BJ (cell line): Measurements from ENCODE around the gene RET. TPM values are rescaled to one million over a fixed set of nuclear protein-coding genes. Genes with fewer than 3 reads are reported as not detected.

Experiments used
- CTCF ChIA-PET: fragments of 350-600 bp; formaldehyde crosslinking; extraction: SDS; loops from one replicate; lab custom pipeline; 2021; ENCODE audit warnings: antibody characterized with exemption, inconsistent platforms; lab: Yijun Ruan, JAX
- POLR2A ChIA-PET: fragments of 300-600 bp; sonication (Branson Sonifier 250); formaldehyde crosslinking; extraction: SDS; loops from one replicate; lab custom pipeline; 2021; ENCODE audit warnings: antibody characterized with exemption; lab: Charles Lee
- DNase-seq: peaks from one replicate; pipeline ENCODE4 v3.0.0-alpha.2; 2011; ENCODE audit warnings: low read depth
- H3K27me3 ChIP-seq: 2 replicates; pipeline ENCODE4 v1.6.0; 2011; ENCODE audit warnings: low read length; ENCODE audit not compliant: control insufficient read depth, insufficient read depth
- H3K36me3 ChIP-seq: 2 replicates; pipeline ENCODE4 v1.5.1; 2011; ENCODE audit warnings: low read length; ENCODE audit not compliant: control insufficient read depth, insufficient read depth
- H3K4me3 ChIP-seq: 2 replicates; pipeline ENCODE4 v1.5.1; 2011; ENCODE audit warnings: low read depth, mild to moderate bottlenecking, control low read depth, low read length
- polyA plus RNA-seq: library from polyadenylated mRNA; depleted of rRNA; stranded (reverse); fragments of >200 nt; gene quantifications from 2 replicates; pipeline ENCODE4 v1.2.3, GENCODE V29; 2011
- TF ChIP-seq, protein P1 (sequence below): IDR thresholded peaks from 2 replicates; pipeline ENCODE4 v1.5.1; 2011; ENCODE audit warnings: low read depth, mild to moderate bottlenecking, control low read depth, inconsistent platforms, low read length, moderate library complexity; ENCODE audit not compliant: insufficient read depth

Gene RET
- polyA plus RNA-seq, 1 experiment = 0.29 TPM

- peak; percentile 28 for DNase-seq
- H3K27me3 ChIP-seq = no peaks in the 10 kb centered on the region
- TF ChIP-seq, protein P1, sequence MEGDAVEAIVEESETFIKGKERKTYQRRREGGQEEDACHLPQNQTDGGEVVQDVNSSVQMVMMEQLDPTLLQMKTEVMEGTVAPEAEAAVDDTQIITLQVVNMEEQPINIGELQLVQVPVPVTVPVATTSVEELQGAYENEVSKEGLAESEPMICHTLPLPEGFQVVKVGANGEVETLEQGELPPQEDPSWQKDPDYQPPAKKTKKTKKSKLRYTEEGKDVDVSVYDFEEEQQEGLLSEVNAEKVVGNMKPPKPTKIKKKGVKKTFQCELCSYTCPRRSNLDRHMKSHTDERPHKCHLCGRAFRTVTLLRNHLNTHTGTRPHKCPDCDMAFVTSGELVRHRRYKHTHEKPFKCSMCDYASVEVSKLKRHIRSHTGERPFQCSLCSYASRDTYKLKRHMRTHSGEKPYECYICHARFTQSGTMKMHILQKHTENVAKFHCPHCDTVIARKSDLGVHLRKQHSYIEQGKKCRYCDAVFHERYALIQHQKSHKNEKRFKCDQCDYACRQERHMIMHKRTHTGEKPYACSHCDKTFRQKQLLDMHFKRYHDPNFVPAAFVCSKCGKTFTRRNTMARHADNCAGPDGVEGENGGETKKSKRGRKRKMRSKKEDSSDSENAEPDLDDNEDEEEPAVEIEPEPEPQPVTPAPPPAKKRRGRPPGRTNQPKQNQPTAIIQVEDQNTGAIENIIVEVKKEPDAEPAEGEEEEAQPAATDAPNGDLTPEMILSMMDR = peak; percentile 38; the same call in 1 of the 2 replicates
- H3K36me3 ChIP-seq = no peaks in the 10 kb centered on the region
- POLR2A ChIA-PET = no interaction called here
- no peak overlapping the region for H3K4me3 ChIP-seq
- CTCF ChIA-PET = interaction anchor here (0.6 to 2.1 kb wide), 7 partner anchors 11 to 357 kb away, joined by 3 to 6 read pairs (median 4); no protein-coding TSS in a partner anchor
These were observed 33.6 kb downstream of the RET start for GRCh38 chr10:43110338-43111071.

DNA sequence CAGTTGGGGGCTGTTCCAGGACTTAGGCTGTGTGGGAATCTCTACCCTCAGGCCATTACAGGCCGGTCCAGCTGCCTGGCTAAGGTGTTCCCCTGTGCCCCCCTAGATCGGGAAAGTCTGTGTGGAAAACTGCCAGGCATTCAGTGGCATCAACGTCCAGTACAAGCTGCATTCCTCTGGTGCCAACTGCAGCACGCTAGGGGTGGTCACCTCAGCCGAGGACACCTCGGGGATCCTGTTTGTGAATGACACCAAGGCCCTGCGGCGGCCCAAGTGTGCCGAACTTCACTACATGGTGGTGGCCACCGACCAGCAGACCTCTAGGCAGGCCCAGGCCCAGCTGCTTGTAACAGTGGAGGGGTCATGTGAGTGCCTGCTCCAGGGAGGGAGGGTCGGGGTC is 34.2 kb downstream of the RET start:
- POLR2A ChIA-PET = no interaction called here
- no peak for DNase-seq

DNA sequence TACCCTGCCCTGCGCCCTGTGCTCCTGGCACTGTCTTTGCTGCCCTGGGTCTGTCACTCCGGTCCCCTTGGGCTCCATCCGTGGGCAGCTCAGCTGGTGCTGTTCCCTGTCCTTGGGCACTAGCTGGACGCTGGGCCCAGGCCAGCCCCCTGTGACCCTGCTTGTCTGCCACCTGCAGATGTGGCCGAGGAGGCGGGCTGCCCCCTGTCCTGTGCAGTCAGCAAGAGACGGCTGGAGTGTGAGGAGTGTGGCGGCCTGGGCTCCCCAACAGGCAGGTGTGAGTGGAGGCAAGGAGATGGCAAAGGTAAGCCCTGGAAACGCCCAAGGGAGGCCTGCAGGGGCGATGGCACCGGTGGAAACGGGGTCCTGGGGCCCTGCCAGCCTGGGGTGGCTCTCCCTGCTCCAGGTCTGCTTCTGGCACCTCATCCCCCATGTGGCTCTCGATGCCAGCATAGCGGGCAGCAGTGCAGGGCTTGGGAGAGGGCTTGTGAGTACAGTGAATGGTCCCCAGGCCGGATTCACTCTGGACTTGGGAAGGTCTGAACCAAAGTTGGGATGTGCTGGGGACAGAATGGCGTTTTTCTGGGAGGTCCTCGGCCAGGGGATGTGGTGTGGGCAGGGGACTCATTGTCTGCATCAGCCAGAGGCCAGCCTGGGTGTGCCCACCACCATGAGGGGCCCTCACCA is 35.2 kb downstream of the RET start:
- no peak for DNase-seq
- no peaks in the 10 kb centered on the region for H3K36me3 ChIP-seq
- POLR2A ChIA-PET = no interaction called here
- CTCF ChIA-PET = interaction anchor here (1.1 to 2.1 kb wide), 3 partner anchors 91 to 359 kb away, joined by 3 to 6 read pairs (median 5); no protein-coding TSS in a partner anchor
- TF ChIP-seq, protein P1 = no peak
- no peak overlapping the region for H3K4me3 ChIP-seq
- no peaks in the 10 kb centered on the region for H3K27me3 ChIP-seq

More for the DNA sequence above, 34.2 kb downstream of the RET start:
- Histone ChIP-seq H3K27me3 (no peaks in the 10 kb centered on the region), H3K4me3 (no peak overlapping the region), H3K36me3 (no peaks in the 10 kb centered on the region)
- CTCF ChIA-PET = interaction anchor here (0.6 to 2.1 kb wide), 5 partner anchors 18 to 358 kb away, joined by 3 to 6 read pairs (median 4); no protein-coding TSS in a partner anchor
- TF ChIP-seq, protein P1 = no peak

DNA sequence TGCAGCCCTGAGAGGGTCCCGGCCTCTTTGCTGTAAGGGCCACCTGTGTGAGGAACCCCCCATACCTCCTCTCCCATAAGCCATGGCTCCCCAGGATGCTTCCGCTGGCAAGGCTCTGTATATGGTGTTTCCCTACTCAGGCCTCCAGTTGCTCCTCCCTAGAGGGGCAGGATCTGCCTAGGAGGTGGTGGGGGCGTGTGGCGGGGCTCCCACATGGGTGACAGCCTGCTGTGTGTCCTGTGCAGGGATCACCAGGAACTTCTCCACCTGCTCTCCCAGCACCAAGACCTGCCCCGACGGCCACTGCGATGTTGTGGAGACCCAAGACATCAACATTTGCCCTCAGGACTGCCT is 35.7 kb downstream of the RET start:
- no peaks in the 10 kb centered on the region for H3K27me3 ChIP-seq
- no peaks in the 10 kb centered on the region for H3K36me3 ChIP-seq
- TF ChIP-seq, protein P1 = no peak
- CTCF ChIA-PET = no interaction called here
- no peak for DNase-seq
- H3K4me3 ChIP-seq = no peak overlapping the region
- POLR2A ChIA-PET = no interaction called here
